Measurements from ENCODE around the gene B4GALT5.

DNA sequence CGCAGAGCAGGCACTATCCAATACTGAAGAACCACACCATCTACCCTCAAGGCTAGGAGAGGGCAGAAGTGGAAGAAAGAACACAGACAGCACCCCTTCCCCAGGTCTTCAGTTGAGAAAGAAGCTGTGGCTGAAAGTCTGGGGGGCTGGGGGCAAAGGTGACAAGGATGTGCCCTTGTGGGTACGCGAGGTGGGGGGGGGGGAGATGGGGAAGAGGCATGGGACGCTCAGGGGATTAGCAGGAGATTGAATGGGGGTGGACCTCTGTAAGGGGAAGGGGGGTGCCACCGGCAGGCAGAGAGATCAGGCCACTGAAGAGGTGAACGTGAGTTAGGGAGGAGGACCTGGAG lies 1.1 kb downstream of the B4GALT5 start:
- TF ChIP-seq, protein P1, sequence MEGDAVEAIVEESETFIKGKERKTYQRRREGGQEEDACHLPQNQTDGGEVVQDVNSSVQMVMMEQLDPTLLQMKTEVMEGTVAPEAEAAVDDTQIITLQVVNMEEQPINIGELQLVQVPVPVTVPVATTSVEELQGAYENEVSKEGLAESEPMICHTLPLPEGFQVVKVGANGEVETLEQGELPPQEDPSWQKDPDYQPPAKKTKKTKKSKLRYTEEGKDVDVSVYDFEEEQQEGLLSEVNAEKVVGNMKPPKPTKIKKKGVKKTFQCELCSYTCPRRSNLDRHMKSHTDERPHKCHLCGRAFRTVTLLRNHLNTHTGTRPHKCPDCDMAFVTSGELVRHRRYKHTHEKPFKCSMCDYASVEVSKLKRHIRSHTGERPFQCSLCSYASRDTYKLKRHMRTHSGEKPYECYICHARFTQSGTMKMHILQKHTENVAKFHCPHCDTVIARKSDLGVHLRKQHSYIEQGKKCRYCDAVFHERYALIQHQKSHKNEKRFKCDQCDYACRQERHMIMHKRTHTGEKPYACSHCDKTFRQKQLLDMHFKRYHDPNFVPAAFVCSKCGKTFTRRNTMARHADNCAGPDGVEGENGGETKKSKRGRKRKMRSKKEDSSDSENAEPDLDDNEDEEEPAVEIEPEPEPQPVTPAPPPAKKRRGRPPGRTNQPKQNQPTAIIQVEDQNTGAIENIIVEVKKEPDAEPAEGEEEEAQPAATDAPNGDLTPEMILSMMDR (IDR thresholded peaks at IDR 0.05): no peak
- no peak for TF ChIP-seq POLR2A (IDR thresholded peaks at IDR 0.05)
